B cell (primary cell): ENCODE data around the gene HSFX2.
"Not testable (repeated sequence)": the region's sequence is repeated elsewhere in the genome, so short reads cannot be mapped to it uniquely, and the experiment has no call there.

Experiments
- EZH2 ChIP-seq: IDR thresholded peaks from 2 replicates; pipeline ENCODE4 v1.6.1; 2012; ENCODE audit warnings: borderline replicate concordance, low read depth, mild to moderate bottlenecking, moderate library complexity, low read length; ENCODE audit not compliant: insufficient read depth, poor library complexity, severe bottlenecking
- TF ChIP-seq, protein P1 (sequence below): fragments of 200-600 bp; IDR thresholded peaks from one replicate; pipeline ENCODE4 v1.8.0; 2022; ENCODE audit warnings: antibody characterized with exemption, mild to moderate bottlenecking

DNA sequence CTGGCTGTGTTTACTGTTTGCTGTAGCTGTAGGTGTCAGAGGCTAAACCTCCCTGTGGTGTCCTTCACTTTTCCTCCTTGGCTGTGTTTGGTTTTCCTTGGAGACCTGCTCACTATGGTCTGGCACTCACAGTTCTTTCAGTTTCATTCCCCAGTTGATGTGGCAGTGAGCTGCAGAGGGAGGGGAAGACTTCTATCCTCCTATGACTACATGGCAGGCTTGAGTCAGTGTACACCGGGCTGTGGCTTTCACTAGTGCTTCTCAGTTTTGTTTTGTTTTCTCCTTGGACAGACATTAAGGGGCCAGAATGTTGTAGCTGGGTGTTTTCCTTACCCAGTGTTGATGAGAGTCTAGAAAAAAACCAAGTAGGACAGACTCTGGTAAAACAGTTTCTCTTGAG, 21.7 kb downstream of the HSFX2 start:
- TF ChIP-seq, protein P1, sequence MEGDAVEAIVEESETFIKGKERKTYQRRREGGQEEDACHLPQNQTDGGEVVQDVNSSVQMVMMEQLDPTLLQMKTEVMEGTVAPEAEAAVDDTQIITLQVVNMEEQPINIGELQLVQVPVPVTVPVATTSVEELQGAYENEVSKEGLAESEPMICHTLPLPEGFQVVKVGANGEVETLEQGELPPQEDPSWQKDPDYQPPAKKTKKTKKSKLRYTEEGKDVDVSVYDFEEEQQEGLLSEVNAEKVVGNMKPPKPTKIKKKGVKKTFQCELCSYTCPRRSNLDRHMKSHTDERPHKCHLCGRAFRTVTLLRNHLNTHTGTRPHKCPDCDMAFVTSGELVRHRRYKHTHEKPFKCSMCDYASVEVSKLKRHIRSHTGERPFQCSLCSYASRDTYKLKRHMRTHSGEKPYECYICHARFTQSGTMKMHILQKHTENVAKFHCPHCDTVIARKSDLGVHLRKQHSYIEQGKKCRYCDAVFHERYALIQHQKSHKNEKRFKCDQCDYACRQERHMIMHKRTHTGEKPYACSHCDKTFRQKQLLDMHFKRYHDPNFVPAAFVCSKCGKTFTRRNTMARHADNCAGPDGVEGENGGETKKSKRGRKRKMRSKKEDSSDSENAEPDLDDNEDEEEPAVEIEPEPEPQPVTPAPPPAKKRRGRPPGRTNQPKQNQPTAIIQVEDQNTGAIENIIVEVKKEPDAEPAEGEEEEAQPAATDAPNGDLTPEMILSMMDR, result not testable (repeated sequence)
- not testable (repeated sequence) for TF ChIP-seq EZH2
